Panc1 (cell line): ENCODE measurements around the gene HNRNPA2B1. TPM values are rescaled to one million over a fixed set of nuclear protein-coding genes. Genes with fewer than 3 reads are reported as not detected.

Experiments used
- ATAC-seq: fragments of 200-7000 bp; cut with Tn5 transposase; 2 replicates; pipeline ENCODE4 v1.9.1; 2020; ENCODE audit warnings: mild to moderate bottlenecking, moderate library complexity
- BruUV-seq: library from RNA; stranded (reverse); fragments of 400-500 nt; replicated peaks from 2 replicates; lab custom pipeline; 2021; lab: Mats Ljungman, UMichigan
- CTCF ChIA-PET: fragments of 300-600 bp; sonication (Branson Sonifier 250); formaldehyde crosslinking; loops from one replicate; lab custom pipeline; 2022; ENCODE audit warnings: antibody characterized with exemption; lab: Charles Lee
- POLR2A ChIA-PET: fragments of 300-600 bp; sonication (Branson Sonifier 250); formaldehyde crosslinking; loops from one replicate; lab custom pipeline; 2022; ENCODE audit warnings: antibody characterized with exemption; lab: Charles Lee
- DNase-seq: peaks from one replicate; pipeline ENCODE4 v3.0.0-alpha.2; 2010; ENCODE audit warnings: low read depth, low spot score
- H3K27ac ChIP-seq: 2 replicates; pipeline ENCODE4 v1.5.1; 2011; ENCODE audit warnings: mild to moderate bottlenecking, low read length, inconsistent platforms
- H3K27me3 ChIP-seq: fragments of 200-500 bp; sonication (Bioruptor generic); 2 replicates; pipeline ENCODE4 v1.6.0; 2014; ENCODE audit warnings: low read length, inconsistent platforms; ENCODE audit not compliant: control insufficient read depth, insufficient read depth
- H3K36me3 ChIP-seq: fragments of 200-500 bp; sonication (Bioruptor generic); 2 replicates; pipeline ENCODE4 v1.5.1; 2014; ENCODE audit warnings: inconsistent platforms, mild to moderate bottlenecking, low read length, moderate library complexity; ENCODE audit not compliant: control insufficient read depth, insufficient read depth
- H3K4me1 ChIP-seq: 2 replicates; pipeline ENCODE4 v1.5.1; 2011; ENCODE audit warnings: inconsistent platforms, mild to moderate bottlenecking, low read length, moderate library complexity; ENCODE audit not compliant: control insufficient read depth, insufficient read depth
- H3K4me3 ChIP-seq, 2 experiments: 2 replicates each; pipeline ENCODE4 v1.5.1; 2011 to 2012; ENCODE audit warnings: low read depth in 2 of 2, low read length in 2 of 2, mild to moderate bottlenecking in 2 of 2, inconsistent platforms in 1 of 2, moderate library complexity in 1 of 2
- H3K9me3 ChIP-seq: fragments of 200-500 bp; sonication (Bioruptor generic); 2 replicates; pipeline ENCODE4 v1.5.1; 2014; ENCODE audit warnings: low read depth, mild to moderate bottlenecking, inconsistent platforms, low read length, moderate library complexity; ENCODE audit not compliant: control insufficient read depth, insufficient read depth
- POLR2AphosphoS5 ChIP-seq: IDR thresholded peaks from 2 replicates; pipeline ENCODE4 v1.6.1; 2012; ENCODE audit warnings: mild to moderate bottlenecking, low read depth, low read length, moderate library complexity
- SIN3A ChIP-seq: IDR thresholded peaks from 2 replicates; pipeline ENCODE4 v1.6.1; 2012; ENCODE audit warnings: low read depth, mild to moderate bottlenecking, low read length, moderate library complexity, borderline replicate concordance; ENCODE audit not compliant: insufficient read depth
- TCF7L2 ChIP-seq: IDR thresholded peaks from 2 replicates; pipeline ENCODE4 v1.6.1; 2011; ENCODE audit warnings: mild to moderate bottlenecking, low read depth, low read length, inconsistent platforms
- in situ Hi-C: cut with HindIII; loops from 2 replicates; pipeline ENCODE4 v1.10.0; 2016; ENCODE audit warnings: low sequenced_read_pairs, low pct_unique_long_range_greater_than_20kb
- intact Hi-C: fragments of 100-400 bp; cut with micrococcal nuclease; formaldehyde crosslinking; loops from one replicate; pipeline ENCODE4 v1.10.0; 2022; ENCODE audit not compliant: unreplicated experiment
- total RNA-seq: library from RNA; stranded (reverse); gene quantifications from one replicate; pipeline ENCODE4 v1.2.1, GENCODE V29; 2021; ENCODE audit not compliant: unreplicated experiment
- TF ChIP-seq, protein P1 (sequence below), 2 experiments: IDR thresholded peaks; 2 replicates each; pipeline ENCODE4 v1.6.1; 2011 to 2012; ENCODE audit warnings: low read depth in 2 of 2, control low read depth in 1 of 2, low read length in 1 of 2, mild to moderate bottlenecking in 1 of 2, moderate library complexity in 1 of 2; ENCODE audit not compliant: insufficient read depth in 1 of 2
- TF ChIP-seq, protein P2 (sequence below): fragments of 450-650 bp; IDR thresholded peaks from 2 replicates; pipeline ENCODE4 v1.5.1; 2017; ENCODE audit warnings: mild to moderate bottlenecking

Gene HNRNPA2B1
- total RNA-seq, 1 experiment from 2014 or later, result 819 TPM

DNA sequence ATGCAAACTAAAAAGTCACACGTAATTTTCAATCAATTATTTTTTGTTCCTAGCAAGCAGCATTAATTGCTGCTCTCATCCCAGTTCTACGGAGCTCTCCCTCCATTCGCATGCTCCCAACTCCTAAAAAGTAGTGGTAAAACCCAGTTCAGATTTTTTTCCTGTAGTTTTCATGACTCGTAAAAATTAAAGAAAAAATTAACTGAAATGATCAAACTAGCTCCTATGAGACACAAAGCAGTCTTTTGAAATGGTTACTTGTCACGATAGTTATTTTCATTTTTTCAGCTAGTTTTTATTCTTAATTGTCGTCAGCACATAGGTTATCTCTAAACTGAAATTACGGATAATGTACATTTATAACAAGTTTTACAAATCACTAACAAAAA, 1.8 kb downstream of the HNRNPA2B1 start:
- no peak for DNase-seq
- Histone ChIP-seq H3K4me1 (peaks cover 43% of the 10 kb centered on the region), H3K36me3 (peaks cover 60% of the 10 kb centered on the region), H3K9me3 (no peaks in the 10 kb centered on the region), H3K27ac (peak overlapping the region; percentile 100), H3K27me3 (no peaks in the 10 kb centered on the region), H3K4me3 (peak overlapping the region; percentile 97 to 98)
- ChIA-PET POLR2A (no interaction called here), CTCF (interaction anchor here (0.7 kb wide), 1 partner anchor 309 kb away, joined by 3 read pairs; no protein-coding TSS in a partner anchor)
- in situ Hi-C loops (no loop called here), intact Hi-C loops (no loop called here)
- no peak for ATAC-seq
- no TSS peak for BruUV-seq
- TF ChIP-seq TCF7L2 (no peak), SIN3A (0 out of 2 replicates have a peak, but pooled peaks have one; percentile 13)

DNA sequence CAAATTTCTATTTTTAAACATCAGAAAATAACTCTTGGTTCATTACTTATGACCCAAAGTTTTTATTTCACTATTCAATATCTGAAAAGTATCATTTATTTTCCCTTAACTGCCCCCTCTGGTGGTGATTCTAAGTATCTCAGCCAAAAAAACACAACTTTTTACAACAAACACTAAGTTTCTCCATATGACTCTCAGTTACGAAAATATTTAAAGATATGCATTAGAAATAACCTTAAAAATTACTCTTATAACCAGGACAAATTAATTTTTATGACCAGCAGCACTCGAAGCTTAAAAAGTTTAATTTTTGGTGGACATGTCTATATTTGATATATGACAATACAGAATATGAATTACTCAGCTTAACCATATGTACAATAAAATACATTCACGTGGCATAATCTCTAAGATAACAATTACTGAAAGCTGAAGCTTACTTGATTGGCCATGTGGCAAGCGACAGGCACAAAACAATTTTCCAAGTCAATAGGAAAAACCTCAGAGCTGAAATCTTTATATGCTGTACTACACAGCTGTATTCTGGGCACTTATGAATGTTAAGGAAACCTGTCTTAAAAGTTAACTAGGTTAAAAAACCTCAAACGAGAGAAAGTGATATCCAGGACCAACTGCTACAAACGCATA, 2.3 kb downstream of the HNRNPA2B1 start:
- H3K36me3 ChIP-seq, result peaks cover 60% of the 10 kb centered on the region
- H3K4me3 ChIP-seq, result peak overlapping the region; percentile 97 to 98
- peak overlapping the region; percentile 100 for H3K27ac ChIP-seq
- in situ Hi-C loops, result no loop called here
- BruUV-seq, result no TSS peak
- peaks cover 43% of the 10 kb centered on the region for H3K4me1 ChIP-seq
- CTCF ChIA-PET, result interaction anchor here (0.7 to 1.3 kb wide), 2 partner anchors 11 to 308 kb away, joined by 3 read pairs; no protein-coding TSS in a partner anchor
- no peak for DNase-seq
- ATAC-seq, result no peak
- TF ChIP-seq, protein P1, sequence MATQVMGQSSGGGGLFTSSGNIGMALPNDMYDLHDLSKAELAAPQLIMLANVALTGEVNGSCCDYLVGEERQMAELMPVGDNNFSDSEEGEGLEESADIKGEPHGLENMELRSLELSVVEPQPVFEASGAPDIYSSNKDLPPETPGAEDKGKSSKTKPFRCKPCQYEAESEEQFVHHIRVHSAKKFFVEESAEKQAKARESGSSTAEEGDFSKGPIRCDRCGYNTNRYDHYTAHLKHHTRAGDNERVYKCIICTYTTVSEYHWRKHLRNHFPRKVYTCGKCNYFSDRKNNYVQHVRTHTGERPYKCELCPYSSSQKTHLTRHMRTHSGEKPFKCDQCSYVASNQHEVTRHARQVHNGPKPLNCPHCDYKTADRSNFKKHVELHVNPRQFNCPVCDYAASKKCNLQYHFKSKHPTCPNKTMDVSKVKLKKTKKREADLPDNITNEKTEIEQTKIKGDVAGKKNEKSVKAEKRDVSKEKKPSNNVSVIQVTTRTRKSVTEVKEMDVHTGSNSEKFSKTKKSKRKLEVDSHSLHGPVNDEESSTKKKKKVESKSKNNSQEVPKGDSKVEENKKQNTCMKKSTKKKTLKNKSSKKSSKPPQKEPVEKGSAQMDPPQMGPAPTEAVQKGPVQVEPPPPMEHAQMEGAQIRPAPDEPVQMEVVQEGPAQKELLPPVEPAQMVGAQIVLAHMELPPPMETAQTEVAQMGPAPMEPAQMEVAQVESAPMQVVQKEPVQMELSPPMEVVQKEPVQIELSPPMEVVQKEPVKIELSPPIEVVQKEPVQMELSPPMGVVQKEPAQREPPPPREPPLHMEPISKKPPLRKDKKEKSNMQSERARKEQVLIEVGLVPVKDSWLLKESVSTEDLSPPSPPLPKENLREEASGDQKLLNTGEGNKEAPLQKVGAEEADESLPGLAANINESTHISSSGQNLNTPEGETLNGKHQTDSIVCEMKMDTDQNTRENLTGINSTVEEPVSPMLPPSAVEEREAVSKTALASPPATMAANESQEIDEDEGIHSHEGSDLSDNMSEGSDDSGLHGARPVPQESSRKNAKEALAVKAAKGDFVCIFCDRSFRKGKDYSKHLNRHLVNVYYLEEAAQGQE (IDR thresholded peaks at IDR 0.05; ENCODE audit: insufficient read depth in 1 of 2, low read depth in 2 of 2, low read length in 1 of 2), result peak in 1 of 2 experiments; percentile 2; a peak in 1 of 4 replicates
- no peak for TF ChIP-seq TCF7L2
- peak; percentile 80; the same call in 1 of the 2 replicates for TF ChIP-seq SIN3A
- TF ChIP-seq POLR2AphosphoS5, result no peak
- TF ChIP-seq, protein P2, sequence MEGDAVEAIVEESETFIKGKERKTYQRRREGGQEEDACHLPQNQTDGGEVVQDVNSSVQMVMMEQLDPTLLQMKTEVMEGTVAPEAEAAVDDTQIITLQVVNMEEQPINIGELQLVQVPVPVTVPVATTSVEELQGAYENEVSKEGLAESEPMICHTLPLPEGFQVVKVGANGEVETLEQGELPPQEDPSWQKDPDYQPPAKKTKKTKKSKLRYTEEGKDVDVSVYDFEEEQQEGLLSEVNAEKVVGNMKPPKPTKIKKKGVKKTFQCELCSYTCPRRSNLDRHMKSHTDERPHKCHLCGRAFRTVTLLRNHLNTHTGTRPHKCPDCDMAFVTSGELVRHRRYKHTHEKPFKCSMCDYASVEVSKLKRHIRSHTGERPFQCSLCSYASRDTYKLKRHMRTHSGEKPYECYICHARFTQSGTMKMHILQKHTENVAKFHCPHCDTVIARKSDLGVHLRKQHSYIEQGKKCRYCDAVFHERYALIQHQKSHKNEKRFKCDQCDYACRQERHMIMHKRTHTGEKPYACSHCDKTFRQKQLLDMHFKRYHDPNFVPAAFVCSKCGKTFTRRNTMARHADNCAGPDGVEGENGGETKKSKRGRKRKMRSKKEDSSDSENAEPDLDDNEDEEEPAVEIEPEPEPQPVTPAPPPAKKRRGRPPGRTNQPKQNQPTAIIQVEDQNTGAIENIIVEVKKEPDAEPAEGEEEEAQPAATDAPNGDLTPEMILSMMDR, result peak; percentile 73; the same call in 1 of the 2 replicates
- H3K9me3 ChIP-seq, result no peaks in the 10 kb centered on the region
- POLR2A ChIA-PET, result no interaction called here
- no peaks in the 10 kb centered on the region for H3K27me3 ChIP-seq
- intact Hi-C loops, result no loop called here
